NCI-H1092 (cell line): ENCODE results near the gene ETS1.
"Not testable (repeated sequence)": the region's sequence is repeated elsewhere in the genome, so short reads cannot be mapped to it uniquely, and the experiment has no call there.

Experiments used
- DNase-seq: peaks from one replicate; lab custom pipeline; 2025; lab: John Stamatoyannopoulos, UW

ETS1 gene

DNA sequence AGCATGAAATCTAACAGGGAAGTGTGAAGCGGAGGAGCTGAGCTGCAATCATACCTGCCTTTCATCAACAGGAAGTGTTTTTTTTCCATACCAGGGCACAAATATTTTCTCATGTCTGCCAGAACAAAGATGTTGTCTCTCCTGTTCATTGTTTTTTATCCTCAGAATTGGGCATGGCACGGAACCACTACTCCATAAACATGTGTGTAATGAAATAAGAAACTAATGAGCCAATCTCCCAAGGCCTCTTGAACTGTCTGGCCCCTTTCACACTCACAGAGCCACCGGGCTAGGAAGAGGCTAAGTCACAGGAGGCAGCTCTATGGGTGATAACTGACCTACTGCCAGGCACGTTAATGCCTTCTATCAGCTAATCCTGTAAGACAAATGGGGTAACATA, 124.4 kb downstream of the ETS1 start:
- no peak for DNase-seq

DNA sequence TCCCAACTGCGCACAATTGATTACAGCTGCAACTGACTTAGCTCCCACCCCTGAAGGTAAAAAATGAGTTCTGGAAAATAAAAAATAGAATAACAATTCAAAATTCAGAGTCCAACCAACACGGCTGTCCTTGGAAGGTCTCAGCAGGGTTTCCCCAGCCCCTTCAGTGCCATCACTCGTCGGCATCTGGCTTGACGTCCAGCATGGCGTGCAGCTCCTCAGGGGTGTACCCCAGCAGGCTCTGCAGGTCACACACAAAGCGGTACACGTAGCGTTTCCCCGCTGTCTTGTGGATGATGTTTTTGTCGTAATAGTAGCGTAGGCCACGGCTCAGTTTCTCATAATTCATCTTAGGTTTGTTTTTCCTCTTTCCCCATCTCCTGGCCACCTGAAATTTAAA, 125.2 kb downstream of the ETS1 start:
- DNase-seq, result no peak

DNA sequence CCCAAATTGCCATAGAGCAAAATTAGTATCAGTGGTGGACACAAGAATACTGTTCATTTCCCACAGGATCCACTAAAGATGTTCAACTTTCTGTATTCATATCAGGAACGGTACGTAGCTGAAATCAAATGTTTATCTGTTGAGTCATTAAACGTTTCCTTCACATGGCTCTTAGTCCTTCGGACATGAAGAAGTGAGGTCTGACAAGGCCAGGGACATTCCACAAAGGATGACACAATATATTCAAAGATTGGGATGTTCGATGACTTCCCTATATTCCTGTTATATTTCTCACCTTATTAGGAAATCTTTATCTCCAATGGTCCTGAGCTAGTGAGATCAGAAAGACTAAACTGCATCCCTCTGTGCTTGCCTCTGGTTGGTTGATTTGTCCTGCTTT, 129.0 kb downstream of the ETS1 start:
- DNase-seq, result no peak

DNA sequence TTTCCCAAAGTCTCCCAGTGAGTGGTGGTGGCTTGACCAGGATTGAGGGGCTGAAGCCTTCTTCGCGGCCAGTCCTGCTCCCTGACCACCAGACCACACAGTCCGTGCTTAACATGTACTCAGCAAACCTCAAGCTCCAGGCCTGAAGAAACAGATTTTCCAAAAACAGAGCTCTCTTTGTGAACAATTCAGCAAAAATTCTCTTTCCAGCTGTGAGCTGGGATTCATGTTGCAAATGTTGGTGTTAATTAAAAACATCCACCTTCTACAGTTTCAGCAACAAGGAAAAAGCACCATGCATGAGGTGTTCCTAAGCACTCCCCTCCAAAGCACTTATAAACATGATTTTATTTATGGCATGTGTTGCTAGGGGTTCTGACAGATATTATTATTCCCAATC, 129.5 kb downstream of the ETS1 start:
- DNase-seq, result no peak

DNA sequence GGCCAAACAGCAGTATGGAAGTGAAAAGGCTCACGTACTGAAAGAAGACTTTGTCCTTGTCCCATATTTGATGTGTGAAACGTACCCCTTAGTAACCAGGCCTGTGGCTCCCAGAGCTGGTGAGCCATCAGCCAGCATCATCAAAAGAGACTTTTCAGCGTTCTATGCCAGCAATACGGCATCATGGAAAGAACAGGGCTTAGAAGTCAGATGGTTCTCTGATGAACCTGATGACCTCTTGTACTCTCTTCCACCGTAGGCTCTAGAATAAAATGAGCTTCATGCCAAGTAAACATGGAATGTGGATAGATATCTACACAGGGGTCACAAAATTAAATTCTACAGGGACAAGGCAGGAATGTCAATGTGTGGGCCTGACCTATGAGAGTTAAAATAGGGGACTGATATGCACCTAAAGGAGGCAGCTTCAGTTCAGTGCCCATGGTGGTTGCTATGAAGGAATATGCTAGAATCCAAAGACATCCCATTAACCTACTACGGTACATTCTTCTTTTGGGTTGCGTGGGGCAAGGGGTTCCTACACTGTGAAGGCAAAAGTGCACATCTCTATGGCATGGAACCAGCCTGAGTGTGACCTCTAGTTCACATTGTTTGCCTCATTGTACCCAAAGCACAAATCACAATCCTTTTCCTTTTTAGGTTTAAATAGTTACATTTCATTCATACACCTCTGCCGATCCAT, 130.6 kb downstream of the ETS1 start:
- no peak for DNase-seq

DNA sequence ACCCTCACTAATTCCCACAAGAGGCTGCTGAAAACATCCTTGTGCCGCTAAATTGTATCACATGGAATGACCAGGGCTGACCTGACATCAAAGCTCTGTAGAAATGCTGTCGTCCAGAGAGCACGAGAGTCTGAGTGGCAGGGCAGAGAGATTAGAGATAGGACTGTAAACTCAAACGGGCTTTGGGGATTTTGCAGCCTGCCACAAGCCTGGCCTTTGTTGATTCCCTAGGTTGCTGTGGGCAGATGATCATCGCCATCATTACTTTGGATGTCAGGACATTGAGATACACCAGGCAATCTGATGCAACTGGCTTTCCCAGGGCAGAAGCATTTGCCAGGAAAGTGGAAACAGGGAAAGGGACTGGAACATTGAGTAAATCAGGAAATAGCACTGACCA, 131.6 kb downstream of the ETS1 start:
- DNase-seq, result no peak

DNA sequence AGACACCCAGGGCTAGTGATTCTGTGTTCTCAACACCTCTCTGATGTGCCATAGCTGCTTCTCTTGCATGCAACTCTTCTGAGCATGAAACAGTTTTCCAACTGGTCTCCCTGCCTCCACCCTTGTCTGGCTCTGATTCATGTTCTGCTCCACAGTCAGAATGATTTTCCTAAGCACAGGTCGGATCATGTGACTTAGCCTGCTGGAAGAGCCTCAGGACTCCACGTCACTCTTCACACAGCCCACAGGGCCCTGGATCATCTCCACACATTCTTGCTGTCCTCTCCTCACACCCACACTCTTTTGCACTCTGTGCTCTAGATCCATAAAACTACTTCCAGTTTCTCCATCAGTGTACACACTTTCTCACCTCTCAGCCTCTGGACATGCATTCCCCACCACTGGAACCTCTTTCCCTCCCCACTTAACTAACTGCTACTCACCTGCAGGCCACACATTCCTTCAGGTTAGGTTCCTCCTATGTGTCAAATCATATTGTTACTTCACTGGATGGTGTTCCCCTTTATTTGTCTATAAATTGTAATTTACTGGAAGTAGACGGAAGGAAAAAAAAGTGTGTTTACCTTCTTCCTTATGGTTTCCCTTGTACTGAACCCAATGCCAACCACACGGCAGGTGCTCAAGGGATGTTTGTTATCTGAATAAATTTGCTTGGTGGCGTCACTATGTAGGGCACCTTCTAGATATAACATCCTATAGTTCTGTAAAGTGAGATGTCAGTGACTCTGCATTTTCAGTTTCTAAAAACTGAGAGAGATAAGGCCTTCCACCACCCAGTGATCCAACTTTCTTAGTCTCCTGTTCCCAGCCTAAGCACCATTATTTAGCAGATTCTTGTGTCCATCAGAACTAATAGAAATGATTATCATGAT, 133.7 kb downstream of the ETS1 start:
- DNase-seq, result no peak

DNA sequence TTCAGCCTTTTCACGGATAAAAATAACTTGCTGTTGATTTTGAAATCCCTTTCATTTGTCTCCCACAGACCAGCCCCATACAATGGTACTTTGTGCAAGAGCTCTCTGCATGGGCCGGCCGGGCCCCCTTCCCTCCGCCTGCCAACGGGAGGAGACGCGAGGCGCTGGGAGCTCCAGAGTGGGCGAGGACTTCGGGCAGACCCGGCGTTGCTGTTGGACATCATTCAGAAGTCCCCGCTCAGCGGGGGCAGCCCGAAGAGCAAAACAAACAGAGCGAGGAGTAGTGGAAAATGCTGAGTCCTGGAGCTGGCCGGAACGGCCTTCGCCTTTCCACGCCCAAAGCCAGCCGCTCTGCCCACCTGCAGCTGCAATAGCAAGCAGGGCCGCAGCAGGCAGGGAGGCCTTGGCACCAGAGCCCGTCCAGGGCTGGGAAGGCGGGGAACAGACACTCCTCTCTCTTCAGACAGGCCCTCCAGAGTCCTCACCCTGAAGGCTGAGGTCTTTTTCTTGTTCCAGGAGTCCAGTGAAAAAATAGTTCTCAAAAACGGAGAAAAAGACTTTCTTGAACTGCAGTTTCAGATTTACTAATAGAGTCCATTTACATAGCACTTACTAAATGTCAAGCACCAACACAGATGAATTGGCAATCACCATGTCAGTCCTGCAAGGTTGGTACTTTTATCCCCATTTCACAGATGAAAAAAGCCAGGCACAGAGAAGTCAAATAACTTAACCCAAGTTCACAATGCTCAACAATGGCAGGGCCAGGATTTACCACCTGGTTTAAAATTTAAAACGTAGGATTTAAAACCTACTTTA, 135.5 kb downstream of the ETS1 start:
- peak; percentile 75 for DNase-seq

DNA sequence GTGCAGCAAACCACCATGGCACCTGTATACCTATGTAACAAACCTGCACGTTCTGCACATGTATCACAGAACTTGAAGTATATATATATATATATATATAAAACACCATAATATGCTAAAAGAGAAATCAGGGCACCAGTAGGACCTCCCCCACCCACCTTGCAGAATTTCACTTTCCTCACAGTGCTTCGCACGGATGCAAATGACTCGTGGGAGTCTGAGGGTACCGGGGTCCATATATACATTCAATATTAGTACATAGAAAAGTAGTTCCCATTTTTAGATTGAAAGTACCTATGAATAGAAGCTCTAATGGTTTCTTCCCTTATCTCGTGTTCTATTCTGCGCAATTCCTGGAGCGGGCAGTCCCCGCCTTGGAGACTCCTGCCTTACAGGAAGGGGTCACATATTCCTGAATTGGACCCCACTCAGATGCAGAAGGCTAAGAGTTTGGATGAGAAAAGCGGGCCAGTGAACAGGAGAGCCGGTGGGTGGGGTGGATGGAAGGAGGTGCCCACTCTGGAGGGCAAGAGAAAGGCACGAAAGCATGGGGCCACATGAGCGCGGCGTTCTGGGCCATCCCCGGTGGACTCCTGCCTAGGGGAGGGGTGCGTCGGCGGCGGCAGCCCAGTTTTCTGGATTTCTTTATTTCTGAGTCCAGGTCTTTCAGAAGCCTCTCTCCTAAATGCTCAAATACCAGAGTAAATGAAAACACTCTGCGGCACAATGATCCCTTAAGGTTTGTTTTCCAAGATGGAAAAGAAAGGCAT, 136.3 kb downstream of the ETS1 start:
- no peak for DNase-seq

DNA sequence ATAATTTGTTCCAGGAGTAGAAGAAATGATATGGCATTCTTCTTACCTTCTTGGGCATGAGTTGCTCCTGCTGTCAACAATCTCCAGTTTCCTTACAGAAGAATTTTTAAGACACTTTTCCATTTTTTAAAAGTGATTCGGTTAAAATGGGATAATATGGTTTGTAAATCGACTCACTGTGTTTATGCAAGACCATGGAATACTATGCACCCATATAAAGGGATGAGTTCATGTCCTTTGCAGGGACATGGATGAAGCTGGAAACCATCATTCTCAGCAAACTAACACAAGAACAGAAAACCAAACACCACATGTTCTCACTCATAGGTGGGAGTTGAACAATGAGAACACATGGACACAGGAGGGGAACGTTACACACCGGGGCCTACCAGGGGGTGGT, 136.9 kb downstream of the ETS1 start:
- DNase-seq, result not testable (repeated sequence)

DNA sequence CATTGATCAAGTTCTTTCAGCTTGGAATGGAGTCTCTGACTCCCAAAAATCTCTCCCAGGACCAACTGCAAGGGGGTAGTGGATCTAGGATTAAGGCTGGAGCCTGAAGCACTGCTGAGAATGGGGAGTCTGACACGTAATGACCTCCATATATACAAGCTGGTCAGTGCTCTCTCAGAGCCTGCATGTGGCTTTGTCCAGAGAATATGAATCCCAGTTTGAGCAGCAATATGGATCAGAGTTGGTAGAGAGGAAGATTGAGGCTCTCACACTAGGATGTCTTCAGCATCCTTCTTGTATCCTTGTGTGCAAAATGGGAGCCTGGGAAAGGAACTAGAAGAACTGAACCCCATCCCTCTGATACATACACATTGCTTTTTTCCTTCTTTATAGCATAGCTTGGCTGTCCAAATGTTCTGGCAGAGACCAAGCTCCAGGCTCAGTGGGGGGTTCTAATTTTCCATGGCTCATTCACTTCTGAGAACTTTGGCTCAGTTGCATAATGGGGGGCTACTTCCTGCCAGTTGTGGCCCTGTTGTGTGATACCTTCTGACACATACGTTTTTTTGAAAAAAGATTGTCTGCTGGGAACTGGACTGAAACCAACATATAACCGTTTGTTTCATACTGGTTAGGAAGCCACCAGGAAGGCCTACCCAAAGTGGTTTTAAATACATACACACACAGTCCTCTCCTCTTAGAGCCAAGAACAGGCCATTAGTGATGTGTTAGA, 138.2 kb downstream of the ETS1 start:
- no peak for DNase-seq

DNA sequence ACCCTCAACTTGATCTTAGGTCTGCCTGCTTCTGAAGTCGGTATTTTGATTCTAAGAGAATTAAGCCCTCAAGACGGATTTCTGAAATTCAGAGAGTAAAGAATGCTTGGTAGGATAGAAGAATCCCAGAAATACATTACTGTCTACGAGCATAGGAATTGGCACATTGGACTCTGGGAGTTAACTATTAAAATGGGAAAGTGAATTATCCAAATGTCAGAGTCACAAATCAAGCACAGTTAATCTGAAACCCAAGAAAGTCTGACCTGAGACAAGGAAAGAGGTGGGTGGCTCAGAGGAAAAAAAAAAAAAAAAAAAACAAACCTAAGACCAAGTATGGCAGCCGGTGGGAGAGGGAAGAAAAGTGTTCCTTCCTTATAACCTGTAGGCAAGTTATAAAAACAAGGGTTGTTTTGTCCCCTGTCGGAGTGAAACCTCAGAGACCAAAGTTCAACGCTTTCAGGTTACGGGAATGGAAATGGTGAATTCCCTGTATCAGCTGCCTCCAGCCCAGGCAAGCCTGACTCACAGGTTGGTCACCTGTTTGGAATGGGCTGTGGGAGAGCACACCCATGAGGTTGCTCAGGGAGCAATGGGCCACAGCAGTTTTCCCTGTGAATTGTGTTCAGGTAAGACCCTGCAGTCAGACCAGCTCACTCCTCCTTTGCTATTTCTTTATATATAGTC, 139.0 kb downstream of the ETS1 start:
- no peak for DNase-seq

DNA sequence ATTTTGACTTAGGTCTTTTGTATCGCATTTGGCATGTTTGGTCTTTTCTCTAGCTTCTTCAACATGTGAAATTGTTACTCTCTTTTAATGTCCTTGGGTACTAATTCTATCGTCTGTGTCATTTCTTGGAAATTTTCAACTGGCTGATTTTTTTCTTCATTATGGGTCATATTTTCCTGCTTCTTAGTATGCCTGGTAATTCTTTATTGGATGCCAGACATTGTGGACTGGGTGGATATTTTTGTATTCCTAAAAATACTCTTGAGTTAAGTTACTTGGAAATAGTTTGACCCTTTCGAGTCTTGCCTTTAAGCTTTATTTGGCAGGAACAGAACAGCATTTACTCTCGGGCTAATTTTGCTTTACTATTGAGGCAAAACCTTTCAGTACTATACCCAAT, 140.1 kb downstream of the ETS1 start:
- no peak for DNase-seq

DNA sequence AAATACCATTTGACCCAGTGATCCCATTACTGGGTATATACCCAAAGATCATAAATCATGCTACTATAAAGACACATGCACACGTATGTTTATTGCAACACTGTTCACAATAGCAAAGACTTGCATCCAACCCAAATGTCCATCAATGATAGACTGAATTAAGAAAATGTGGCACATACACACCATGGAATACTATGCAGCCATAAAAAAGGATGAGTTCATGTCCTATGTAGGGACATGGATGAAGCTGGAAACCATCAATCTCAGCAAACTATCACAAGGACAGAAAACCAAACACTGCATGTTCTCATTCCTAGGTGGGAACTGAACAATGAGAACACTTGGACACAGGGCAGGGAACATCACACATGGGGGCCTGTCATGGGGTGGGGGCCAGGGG, 141.4 kb downstream of the ETS1 start:
- DNase-seq, result not testable (repeated sequence)

DNA sequence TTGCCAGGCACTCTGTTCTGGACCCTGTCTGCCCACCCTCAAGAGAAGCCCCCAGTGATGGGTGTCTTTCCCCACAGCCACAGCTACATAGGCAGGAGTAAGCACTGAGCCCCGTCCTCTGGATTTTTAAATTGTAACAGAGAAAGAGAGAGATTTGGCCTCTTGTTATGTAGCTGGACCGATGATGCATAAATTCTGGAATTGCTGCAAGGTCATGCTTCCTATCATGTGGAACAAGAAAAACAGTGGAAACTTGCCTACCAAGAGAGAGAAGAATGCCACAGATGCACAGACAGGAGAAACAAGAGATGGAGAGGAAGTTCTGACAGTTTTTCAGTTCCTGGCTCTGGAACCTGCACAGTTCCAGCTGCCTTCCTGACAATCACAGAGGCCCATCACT, 150.2 kb downstream of the ETS1 start:
- no peak for DNase-seq

DNA sequence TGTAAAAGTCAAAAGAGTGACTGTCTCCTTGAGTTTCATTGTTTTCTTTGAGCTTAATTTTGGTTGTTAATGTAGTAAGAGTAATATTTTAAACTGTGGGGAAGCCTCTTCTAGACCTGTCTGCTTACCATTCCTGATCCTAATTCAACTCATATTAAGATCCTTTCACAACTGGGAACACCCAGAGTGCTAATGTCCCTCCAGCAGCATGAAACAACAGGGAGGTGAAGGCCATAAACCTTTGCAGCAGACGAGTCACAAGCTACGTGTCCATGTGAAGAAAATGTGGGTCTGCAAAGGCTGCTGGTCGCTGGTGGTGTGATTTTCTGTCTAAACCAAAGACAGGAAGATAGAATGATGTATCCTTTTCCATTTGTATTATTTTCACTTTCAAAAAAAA, 152.5 kb downstream of the ETS1 start:
- no peak for DNase-seq

DNA sequence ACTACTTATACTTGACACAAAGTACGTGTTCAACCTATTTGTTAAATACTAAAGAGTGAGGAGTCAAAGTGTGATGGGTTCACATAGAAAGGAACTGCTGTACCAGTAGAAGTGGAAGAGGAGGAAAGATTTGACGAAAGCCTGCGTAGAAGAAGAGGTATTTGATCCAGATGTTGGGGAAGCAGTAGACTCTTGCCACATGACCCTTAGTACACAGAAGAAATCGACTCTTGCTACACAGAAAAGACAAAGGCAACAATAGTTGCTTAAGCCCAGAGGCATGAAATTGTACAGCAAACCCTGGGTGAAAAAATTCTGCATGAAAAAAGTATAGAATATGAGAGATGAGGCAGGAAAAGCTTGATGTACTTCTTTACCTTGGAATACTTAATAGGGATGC, 152.9 kb downstream of the ETS1 start:
- DNase-seq, result no peak

DNA sequence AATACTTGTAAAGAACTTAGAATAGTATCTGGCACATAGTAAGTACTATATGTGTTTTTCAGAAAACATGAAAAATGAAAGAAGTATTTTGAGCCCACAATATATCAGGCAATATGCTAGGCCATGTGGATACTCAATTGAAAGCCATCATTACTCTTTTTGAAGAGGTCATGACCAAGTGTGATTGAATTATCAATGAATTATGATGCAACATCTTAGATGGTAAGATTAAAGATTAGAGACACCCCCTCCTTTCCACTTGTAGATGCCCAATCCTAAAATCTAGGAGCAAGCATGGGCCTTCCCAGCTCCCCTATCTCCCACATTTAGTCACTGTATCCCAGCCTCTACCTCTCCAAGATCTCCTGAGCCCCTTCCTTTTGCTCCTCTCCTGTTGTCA, 154.4 kb downstream of the ETS1 start:
- no peak for DNase-seq

DNA sequence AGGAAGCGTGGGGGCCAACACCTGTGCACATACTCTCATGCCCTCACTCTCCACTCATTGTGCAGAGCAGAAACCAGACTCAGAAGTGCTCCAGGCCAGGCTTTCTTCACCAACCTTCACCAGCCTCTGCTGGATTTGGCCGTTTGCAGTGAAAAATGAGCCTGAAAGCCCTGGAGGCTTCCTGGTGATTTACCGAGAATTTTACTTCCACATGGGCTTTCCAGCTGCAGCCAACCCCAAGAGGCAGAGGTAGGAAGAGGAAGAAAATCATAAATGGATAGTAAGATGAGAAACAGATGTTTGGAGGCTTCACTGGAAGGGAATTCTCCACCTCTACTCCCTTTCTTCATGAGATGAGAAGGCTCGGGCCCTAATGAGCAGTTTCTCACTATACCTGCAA, 155.4 kb downstream of the ETS1 start:
- DNase-seq, result no peak

DNA sequence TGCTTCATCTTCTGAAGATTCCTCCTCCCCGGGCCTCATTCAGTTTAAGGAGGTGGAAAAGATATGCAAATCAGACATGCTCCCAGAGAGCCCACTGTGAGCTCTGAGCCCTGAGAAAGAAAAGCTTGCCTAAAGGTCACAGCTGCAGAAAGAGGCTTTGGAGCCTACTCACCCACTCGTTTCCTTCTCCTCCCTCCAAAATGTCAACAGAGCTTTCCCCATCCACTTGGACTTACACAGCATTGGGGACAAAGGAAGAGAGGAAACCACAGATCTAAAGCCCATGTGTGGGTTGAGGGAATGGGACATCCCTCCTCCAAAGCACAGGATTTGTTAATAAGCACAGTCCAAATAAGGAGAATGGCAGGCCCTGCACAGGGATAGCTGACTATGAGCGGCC, 158.4 kb downstream of the ETS1 start:
- DNase-seq, result no peak

DNA sequence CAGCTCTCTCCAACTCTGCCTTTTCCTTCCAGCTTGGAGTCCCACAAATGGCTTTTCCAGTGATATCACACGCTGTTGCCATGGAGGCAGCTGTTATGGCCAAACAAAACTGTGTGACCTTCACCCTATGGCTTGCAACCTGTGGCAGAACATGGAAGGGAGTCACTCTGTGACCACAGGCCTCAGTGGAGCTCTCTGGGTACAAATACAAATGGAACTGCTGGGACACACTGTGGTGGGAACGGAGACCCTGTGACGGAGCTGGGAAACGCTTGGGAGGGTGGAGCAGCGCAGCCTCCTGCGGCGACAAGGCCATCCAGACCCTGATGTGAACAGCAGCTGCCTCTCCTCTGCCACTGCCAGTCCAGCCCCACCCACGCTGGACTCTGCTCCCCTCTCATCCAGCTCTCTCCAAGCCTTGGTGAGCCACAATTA, 162.5 kb downstream of the ETS1 start:
- no peak for DNase-seq
